SK-N-MC (cell line): ENCODE measurements around the gene HNRNPF.

Experiments used
- EZH2 ChIP-seq: fragments of 200-600 bp; sonication (generic); IDR thresholded peaks from one replicate; pipeline ENCODE4 v1.6.1; 2017; ENCODE audit warnings: antibody characterized with exemption
- POLR2AphosphoS5 ChIP-seq: IDR thresholded peaks from 2 replicates; pipeline ENCODE4 v1.6.1; 2012; ENCODE audit warnings: mild to moderate bottlenecking, low read depth, low read length, borderline replicate concordance

DNA sequence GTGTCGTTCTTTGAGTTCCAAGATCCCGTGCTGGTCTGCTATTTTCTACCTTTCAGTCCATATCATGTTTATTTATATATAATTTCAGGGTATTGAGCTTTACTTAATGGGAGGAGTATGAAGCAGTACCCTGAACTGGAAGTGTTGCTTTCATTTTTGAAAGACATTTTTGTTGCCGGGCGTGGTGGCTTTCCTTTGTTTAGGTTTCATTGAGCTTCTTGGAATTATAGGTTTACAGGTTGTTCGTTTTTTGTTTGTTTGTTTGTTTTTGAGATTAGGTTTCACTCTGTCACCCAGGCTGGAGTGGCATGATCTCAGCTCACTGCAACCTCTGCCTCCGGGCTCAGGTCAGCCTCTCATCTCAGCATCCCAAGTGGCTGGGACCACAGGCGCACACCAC lies 35.3 kb upstream of the HNRNPF start:
- no peak for TF ChIP-seq POLR2AphosphoS5
- TF ChIP-seq EZH2 = no peak
